ENCODE measurements around the gene TMEM181.
"Not testable (repeated sequence)": the region's sequence is repeated elsewhere in the genome, so short reads cannot be mapped to it uniquely, and the experiment has no call there.

TMEM181 gene

DNA sequence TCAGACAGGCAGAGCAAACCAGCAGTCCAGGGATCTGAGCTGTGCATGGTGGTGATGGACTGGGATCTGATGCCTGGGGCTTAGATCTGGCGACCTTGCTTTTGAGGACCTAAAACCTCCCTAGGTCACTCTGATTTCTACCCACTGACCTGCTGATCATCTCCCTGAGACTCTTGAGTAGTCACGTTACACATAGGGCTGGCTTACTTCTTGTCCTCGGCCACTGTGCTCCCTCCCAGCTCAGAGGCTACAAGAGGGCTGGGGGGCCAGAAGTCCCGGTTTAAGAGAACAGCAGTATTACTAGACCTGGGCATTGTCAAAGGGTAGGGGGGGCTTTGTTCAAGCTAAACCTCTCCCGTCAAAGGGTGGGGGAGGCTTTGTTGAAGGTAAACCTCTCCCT is 79.2 kb downstream of the TMEM181 start:
- DNase-seq (ENCODE audit: low read depth): no peak

DNA sequence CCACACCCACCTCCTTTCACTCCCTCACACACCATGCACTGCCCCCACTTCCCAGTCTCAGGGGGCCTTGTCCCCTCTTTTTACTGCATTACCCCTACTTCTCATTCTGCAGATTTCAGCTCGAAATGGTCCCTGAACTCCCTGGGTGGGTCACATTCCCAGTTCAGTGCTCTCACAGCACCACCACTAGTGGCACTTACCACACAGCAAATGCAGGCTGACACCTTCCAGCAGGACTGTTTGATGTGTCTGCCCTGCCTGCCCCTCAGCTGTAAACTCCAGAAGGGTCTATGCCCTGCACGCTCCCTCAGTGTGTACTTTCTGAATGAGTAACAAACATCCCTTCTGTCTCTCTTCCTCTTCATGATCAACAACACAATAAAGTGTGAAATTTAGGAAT is 80.6 kb downstream of the TMEM181 start:
- no peak for DNase-seq (ENCODE audit: low read depth)

DNA sequence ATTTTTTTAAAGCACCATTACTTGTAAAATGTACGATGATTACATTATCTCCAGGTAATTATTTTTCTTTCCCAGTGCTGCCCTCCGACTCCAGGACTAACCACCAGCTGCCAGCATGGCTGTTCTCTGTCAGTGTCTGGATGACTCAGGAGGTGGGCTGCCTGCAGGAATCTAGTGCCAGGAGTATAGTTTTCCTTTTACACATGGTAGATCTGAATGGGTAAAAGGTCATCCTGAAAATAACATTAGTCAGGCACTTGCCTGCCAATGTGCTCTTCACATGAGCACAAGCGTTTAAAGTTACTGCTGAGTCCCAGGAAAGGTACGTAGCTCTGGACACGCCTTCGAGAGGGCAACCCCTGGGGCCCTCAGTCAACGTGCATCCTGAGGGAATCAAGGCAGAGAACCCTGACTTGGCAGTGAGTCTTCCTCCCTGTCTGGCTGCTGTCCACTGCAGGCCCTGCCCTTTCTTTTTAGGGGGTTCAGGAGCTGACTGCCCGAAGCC is 82.3 kb downstream of the TMEM181 start:
- no peak for DNase-seq (ENCODE audit: low read depth)

DNA sequence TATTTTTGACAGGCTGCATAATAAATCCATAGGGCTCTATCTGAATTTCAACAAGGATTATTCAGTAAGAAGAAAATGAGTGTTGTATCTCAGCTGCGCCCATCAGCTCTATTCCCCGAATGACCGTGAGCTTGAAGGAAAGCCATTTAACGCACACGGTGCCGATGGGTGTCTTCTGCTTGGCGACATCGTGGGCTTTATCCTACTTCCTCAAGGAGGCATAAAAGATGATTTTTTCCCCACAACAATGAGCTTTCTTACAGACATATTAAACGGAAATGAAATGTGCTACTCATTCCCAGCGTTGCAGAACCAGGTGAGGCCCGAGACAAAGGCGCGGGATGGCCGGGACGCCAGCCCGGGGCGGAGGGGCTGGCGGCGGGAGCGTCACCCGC is 83.9 kb downstream of the TMEM181 start:
- DNase-seq (ENCODE audit: low read depth): no peak

DNA sequence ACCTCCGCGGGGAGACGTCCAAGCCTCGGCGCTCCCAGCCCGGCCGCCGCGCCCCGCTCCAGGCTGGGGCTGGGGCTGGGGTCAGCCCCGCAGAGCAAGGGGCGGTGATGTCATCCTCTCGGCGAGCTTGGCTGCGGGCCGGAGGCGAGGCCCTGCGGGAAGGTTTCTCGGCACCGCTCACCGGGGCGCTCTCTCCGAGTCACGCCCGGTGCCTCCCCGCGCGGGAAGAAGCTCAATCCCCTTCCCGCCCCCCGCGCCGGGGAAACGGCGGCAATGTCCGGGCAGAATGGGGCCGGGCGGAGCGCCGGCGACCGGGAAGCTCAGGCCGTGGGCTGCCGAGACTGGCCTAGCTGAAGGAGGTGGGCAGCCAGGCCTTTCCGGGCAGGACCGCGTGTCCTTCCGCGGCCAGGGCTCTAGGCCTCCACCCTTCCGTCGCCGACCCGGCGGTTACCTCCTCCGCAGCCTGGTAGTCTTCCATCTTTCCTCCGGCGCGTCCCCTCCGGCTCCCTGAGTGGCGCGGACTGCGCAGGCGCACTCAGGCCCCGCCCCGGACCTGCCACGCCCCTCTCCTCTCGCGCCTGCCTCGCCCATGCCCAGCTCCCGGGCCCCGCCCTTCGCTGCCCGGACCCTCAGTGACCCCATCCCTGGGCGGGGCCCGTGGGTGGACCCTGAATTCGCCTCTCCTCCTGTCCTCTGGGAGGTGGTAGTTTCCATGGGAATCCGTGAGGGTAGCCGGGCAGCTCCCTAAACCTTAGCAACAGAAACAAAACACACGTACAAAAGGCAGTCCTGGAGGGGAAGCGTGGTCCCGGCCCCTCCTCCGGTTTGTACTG is 84.6 kb downstream of the TMEM181 start, which contains the start of gene DYNLT1:
DYNLT1 (minus strand) TSS at position 513 of the 833 bp plus-strand sequence; CDS start at position 478, 35 bp downstream.
- DNase-seq (ENCODE audit: low read depth): peak; percentile 84

DNA sequence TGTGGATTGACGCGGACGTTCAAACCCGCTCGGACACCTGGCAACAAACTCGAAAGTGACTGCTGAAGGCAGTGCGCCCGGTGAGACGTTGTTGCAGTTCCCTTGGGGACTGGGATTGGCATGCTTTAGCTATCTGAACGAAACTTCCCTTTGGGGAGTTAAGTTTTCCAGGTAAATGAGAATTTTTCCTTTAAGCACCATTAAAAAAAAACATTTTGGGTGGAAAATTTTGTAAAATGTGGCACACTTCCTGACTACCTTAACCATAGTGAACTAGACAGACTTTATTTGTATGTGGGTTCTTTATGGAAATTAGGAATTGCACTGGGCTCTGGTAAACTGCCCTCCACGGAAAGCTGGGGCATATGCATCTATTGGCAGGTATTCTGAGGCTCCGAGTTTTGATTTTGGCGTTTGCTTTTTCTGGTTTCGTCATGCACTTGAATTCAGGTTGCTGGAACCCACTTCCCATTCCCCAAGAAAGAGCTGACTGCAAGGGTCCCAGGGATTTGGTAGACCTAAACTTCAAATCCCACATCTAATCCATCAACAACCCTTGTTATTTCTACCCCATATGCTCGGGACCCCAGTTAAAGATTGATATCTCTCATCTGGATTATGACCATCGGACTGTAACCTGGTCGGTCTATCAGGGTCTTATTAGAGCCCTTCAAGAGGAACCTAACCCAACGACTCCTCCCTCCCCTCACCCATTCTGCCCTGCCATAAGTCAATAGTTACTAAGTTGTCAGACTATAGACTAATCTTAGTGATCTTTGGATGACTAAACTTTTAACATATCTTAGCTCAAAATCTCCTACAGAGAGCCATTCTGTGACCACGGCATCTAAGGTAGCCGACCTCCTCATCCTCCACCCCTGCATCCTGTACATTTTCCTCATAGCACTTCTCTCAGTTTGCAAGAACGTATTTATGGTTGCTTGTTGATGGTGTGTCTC is 85.5 kb downstream of the TMEM181 start:
- DNase-seq (ENCODE audit: low read depth): no peak

DNA sequence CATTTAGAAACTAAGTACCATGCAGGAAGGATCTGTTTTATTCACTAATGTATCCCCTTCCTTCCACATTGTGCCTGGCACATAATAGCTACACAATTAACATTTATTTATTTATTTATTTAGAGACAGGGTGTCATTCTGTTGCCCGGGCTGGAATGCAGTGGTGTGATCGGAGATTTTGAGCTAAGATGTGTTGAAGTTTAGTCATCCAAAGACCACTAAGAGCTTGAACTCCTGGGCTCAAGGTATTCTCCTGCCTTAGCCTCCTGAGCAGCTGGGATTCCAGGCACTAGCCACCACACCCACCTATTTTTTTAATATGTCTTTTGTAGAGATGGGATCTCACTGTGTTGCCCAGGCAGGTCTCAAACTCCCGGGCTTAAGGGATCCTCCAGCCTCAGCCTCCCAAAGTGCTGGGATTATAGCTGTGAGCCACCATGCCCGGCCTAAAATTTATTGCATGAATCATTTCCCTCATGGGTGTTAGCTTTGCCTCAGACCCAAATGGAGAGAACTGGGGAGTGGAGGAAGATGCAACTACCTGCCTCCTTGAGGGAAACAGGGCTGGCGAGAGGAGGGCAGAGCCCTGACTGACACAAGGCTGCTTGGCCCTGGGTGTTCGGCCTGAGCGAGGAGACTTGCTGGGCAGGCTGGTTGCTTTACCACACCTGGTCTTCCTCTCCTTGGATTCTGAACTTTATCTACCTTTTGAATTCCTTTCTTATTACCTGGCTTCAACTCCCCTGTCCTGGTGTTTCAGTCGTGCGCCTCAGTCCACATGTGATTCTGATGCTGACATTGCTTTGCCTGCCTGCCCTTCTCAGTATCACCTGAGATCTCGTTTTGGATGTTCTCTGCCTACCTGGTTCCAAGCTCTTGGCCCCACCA is 86.4 kb downstream of the TMEM181 start:
- DNase-seq (ENCODE audit: low read depth): no peak

DNA sequence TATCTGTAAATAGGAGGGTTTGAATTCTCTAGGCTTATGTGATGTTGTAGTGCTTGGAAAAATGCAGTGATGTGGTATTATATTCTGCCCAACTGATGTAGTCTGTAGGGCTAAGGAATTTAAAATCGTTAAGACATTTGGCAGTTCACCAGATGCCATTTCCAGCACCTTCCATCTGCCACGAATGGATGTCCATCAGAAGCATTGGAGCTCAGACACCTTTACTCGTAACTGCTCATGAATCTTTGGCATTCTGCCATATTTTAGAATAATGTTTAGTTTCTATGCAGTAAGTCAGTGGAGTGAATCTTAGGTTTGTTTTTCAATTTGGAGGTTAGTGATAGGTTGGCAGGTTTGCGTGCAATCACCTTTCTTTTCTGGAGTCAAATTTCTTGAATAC is 87.6 kb downstream of the TMEM181 start:
- DNase-seq (ENCODE audit: low read depth): no peak

DNA sequence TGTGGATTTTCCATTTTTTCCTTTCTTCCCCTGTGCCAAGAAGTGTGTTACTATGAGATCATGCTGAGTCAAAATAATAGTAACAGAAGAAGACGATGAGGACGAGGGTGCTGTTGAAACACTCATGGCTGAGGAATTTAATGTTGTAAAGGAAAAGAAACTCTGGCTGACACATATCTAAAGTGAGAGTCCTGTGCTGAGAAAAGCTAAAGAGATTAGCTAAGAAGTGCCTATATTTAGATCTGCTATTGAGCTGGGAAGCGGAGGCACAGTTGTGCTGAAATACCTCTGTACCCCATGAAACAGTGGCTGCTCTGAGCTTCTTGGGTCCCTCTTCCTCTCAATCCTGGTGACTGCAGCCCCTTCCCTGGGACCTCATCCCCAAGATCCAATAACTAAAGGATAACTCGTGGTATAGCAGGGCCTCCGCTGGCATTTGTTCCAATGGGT is 88.8 kb downstream of the TMEM181 start:
- no peak for DNase-seq (ENCODE audit: low read depth)

DNA sequence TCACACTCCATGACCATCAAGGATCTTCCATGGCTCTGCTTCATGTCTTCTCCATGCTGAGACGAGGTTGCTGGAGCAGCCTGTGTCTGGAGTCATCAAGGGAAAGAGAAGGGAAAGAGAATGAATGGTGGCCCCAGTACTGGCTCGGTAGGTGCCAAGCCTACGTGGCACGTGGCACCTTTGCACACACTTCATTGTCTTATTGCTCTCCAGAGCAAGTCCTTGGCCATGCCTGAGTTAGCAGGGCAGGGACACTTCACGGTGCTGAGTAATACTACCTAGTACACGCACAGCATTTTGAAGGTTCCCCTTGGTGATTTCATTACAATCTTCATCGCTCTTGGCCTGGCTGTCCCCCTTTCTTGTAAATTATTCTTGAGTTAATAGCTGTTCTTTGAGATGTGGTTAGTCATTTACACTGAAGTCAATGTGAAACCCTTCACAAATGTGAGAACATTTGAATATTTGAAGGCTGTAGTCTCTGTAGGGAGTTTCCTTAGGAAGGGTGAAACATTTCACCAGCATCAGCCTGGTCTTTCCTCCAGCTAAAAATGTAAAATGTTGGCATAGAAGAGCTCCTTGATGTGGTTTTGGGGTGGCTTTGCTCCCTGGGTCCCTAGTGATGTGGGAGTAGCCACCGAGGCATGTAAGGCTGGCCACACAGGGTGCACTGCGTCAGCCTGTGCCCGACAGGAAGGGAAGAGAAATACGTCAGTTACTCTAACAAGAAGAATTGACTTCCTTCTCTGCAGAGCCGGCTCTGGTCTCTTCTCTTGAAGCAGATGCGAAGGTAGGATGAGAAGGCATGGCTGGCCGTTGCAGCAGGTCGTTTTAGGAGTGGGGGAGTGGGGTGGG is 89.6 kb downstream of the TMEM181 start, which contains the start of gene SYTL3:
SYTL3 (plus strand) TSS at position 766 of the 855 bp plus-strand sequence. CDS start 13,215 bp downstream, outside the sequence.
- peak; percentile 59 for DNase-seq (ENCODE audit: low read depth)

DNA sequence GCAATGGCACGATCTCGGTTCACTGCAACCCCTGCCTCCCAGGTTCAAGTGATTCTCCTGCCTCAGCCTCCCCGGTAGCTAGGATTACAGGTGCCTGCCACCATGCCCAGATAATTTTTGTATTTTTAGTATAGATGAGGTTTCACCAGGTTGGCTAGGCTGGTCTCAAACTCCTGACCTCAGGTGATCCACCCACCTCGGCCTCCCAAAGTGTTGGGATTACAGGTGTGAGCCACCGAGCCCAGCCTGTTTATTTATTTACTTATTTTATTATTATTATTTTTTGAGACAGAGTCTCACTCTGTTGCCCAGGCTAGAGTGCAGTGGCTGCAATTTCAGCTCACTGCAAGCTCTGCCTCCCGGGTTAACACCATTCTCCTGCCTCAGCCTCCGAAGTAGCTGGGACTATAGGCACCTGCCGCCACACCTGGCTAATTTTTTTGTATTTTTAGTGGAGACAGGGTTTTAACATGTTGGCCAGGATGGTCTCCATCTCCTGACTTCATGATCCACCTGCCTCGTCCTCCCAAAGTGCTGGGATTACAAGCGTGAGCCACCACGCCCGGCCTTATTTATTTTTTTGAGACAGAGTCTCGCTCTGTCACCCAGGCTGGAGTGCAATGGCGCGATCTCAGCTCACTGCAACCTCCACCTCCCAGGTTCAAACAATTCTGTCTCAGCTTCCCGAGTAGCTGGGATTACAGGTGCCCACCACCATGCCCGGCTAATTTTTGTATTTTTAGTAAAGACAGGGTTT is 92.3 kb downstream of the TMEM181 start:
- DNase-seq (ENCODE audit: low read depth): not testable (repeated sequence)

DNA sequence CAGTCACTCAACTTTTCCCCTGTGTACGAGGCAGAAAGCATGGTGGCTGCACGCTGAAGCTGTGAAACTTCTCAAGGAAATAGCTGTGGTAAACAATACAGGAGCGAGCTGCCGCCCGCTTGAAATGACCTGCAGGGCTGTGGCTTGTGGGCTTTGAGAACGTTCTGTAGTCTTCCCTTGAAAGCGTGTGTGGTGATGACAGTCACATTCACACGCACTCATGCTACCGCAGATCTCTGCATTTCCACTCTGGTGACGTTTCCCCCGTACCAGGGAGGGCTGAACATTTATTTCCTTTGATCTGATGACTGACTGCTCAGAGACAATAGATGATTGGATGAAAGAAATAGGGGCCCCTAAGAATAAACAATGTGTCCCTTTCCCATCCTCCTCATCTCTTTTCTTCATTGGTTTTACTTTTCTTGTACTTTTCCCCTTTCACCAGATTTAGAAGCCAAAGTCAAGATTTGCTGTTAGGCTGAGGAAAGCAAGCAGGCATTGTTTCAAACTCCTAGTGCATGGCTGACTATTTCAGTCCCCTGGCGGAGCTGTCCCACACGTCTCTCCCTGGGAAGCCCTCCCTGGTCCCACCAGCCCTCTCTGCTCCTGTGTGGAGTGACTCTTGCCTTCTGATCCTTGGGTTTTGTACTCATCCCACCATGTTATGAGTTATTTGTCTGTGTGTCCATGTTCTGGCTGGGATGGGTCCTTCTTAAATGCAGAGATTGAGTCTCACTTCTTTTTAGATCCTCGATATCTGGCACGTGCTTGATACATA is 93.9 kb downstream of the TMEM181 start:
- DNase-seq (ENCODE audit: low read depth): peak; percentile 69

DNA sequence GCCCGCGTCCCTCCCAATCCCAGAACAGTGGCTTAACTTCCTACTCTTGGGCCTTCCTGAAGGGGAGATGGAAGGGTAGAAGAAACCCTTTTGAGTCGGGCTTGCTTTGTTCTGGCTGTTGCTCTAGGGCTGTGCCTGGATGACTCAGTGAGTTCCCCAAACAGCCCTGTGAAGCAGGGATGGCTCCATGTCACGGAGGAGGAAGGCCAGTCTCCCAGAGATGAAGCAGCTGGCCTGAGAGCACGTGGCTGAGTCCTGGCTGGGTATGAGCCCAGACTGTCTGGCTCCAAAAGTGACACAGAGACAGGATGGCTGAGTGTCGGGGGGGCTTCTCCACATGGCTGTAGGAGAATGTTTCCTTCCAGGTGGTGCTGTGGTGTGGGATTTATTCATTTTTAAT is 94.6 kb downstream of the TMEM181 start:
- no peak for DNase-seq (ENCODE audit: low read depth)

DNA sequence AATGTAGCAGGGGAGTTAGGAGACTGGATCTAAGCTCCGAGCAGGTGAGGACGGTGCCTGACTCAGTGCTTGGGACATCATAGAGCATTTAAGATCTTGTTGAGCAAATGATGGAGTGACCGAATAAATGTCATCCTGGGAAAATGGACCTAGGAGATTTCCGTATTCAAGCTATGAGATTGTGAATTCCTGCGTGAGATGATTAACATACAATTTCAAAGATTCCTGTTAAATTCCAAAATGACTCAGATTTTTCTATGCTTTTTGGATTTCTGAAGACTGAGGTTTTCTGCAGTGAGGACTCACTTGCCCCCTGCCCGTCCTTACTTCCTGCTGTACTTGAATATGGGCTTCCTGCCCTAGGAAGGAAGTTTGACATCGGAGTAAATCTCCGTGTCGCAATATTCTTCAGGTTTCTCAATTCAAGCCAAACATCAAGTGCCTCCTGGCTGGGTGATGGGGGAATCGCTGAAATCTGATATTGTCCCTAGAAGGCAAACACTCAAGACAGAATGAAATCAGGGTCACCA is 95.1 kb downstream of the TMEM181 start:
- DNase-seq (ENCODE audit: low read depth): no peak

DNA sequence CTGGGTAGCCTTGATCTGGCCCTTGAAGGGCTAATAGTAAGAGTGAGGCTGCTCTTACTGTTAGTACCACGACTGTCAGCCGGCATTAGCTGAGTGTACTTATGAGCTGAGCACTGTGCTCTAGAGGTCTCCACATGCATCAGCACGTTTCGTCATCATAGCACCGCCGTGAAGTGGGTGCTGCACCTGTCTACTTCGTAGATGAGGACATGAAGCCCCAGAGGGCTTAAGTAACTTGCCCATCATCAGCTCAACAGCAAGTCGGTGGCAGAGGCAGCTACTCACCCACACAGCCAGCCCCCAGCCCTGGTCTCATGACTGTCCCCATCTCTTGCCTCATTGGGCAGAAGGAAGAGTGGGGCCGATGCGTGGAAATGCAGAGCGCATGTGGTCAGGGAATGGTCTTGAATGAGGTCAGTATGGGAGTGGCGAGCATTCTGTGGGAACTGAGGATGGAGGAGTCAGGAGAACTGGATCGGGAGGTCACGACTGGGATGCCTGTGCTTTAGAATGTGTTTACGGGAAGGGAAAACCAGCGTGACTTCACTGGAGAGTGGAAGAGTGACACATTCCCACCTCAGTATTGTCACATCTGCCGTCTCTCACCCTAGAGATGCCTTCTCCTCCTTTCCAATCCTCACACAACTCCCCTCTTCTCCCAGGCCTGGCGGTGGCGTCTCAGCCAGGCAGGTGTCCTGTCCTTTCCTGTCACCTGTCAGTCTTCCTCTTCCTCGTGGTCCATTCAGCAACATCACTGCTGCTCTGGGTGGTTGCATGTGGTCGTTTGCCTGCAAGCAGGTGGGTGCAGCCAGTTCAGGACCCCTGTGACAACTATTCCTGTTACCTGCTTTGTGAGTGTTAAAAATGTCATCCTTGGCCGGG is 95.9 kb downstream of the TMEM181 start:
- DNase-seq (ENCODE audit: low read depth): no peak

DNA sequence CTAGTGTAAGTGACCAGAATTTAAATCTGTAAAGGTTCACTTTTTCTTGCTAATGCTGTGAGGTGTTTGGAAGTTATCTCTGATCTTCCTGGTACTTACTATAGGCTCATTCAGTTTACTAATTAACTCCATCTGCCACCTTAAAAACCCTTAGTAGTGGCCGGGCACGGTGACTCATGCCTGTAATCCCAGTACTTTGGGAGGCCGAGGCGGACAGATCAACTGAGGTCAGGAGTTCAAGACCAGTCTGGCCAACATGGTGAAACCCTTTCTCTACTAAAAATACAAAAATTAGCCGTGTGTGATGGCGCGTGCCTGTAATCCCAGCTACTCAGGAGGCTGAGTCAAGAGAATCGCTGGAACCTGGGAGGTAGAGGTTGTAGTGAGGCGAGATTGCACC is 97.1 kb downstream of the TMEM181 start:
- DNase-seq (ENCODE audit: low read depth): not testable (repeated sequence)

DNA sequence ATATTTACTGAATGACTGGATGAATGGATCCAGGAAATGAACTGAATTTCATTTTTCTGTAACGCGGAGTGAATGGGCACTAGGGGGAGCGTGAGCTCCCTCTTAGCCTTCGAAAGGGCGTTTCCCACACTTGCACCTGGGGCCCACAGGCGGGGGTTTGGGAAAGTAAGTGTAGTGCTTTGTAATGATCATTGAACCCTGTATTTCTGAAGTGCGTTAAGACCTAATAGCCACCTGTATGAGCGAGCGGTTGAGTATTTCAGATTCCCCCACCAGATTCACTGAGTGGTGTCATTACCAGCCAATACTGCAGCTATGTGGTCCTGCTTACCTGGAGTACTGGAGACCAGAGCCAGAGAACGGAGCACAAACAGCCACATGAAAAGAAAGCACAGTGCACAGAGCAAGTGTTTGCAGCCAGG is 100.5 kb downstream of the TMEM181 start:
- no peak for DNase-seq (ENCODE audit: low read depth)

Measured in stimulated activated CD8-positive, alpha-beta memory T cell treated with anti-CD3 and anti-CD28 coated beads, Interleukin-7, amount 100 ng/mL, for 24 hours (primary cell).